ENCODE measurements around the gene ARF3.
A peak's percentile ranks its signal among the peaks of the same experiment; 100 is the strongest.
"Not testable (repeated sequence)": the region's sequence is repeated elsewhere in the genome, so short reads cannot be mapped to it uniquely, and the experiment has no call there.

ARF3 gene

DNA sequence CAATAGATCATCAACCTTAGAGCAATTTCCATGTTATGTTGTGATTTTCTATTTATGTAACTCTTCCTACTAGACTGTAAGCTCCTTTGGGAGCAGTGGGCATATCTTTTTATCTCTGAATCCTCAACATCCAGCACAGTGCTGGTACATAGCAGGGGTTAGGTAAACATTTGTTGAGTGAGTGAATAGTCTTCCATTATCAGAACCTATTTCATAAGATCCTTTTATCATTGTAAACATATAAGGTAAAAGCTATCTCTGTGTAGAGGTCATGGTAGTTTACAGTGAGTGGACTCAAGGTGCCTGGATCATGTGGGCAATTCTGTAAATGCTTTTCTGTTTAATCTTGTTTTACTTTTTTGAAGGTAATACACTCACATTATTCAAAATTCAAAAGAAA lies 47.1 kb downstream of the ARF3 start:
- DNase-seq (ENCODE audit: low read depth), result no peak
- no peak overlapping the region for H3K4me3 ChIP-seq (ENCODE audit: low read depth, low read length)
- TF ChIP-seq, protein P1, sequence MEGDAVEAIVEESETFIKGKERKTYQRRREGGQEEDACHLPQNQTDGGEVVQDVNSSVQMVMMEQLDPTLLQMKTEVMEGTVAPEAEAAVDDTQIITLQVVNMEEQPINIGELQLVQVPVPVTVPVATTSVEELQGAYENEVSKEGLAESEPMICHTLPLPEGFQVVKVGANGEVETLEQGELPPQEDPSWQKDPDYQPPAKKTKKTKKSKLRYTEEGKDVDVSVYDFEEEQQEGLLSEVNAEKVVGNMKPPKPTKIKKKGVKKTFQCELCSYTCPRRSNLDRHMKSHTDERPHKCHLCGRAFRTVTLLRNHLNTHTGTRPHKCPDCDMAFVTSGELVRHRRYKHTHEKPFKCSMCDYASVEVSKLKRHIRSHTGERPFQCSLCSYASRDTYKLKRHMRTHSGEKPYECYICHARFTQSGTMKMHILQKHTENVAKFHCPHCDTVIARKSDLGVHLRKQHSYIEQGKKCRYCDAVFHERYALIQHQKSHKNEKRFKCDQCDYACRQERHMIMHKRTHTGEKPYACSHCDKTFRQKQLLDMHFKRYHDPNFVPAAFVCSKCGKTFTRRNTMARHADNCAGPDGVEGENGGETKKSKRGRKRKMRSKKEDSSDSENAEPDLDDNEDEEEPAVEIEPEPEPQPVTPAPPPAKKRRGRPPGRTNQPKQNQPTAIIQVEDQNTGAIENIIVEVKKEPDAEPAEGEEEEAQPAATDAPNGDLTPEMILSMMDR (IDR thresholded peaks at IDR 0.05; ENCODE audit: low read depth, low read length, missing control alignments), result no peak

DNA sequence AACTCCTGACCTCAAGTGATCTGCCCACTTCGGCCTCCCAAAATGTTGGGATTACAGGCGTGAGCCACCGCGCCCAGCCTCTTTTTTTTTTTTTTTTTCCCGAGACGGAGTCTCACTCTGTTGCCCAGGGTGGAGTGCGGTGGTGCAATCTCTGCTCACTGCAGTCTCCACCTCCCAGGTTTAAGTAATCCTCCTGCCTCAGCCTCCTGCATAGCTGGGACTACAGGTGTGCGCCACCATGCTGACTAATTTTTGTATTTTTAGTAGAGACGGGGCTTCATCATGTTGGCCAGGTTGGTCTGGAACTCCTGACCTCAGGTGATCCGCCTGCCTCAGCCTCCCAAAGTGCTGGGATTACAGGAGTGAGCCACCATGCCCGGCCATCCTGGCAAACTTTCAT lies 47.6 kb downstream of the ARF3 start:
- not testable (repeated sequence) for H3K4me3 ChIP-seq (ENCODE audit: low read depth, low read length); DNase-seq (ENCODE audit: low read depth)

DNA sequence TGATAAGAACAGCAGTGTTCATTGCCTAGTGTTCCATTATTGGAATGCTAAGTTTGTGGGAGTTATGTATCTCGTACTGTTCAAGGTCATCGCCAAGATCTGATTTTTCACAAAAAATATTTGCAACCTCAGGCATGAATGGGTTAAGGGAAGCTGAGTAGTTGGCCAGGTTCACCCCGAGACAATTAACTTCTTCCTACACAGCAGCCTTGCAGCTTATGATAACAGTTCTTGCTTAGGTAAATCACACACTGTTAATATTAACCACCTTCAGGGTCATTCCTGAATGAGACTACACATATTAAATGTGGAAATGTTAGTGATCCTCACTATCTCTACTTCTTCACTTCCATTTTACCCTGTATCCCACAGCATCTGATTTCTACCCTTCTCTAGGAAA lies 50.0 kb downstream of the ARF3 start:
- no peak for DNase-seq (ENCODE audit: low read depth)
- H3K4me3 ChIP-seq (ENCODE audit: low read depth, low read length), result no peak overlapping the region
- TF ChIP-seq, protein P1 (IDR thresholded peaks at IDR 0.05; ENCODE audit: low read depth, low read length, missing control alignments), result no peak

DNA sequence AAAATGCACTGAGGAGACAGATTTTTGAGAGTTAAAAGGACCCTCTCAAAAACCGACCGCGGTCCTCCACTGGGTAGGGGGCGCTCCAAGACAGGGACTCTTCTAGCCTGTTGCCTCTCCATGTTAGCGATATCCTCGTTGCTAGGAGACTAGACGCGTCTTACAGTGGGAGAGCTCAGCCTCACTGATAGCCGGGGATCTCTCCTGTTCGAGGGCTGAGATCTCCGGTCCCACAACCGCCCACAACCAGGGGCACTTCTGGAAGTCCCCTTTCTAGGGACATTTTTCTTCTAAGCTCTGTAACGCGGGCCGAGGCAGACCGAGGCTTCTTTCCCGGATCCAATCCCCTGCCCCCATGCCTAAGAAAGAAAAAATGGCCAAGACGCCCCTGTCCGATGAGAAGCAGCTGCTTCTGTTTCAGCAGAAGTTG lies 53.3 kb downstream of the ARF3 start:
- DNase-seq (ENCODE audit: low read depth), result peak; percentile 42
- TF ChIP-seq, protein P1 (IDR thresholded peaks at IDR 0.05; ENCODE audit: low read depth, low read length, missing control alignments), result peak; percentile 68
- H3K4me3 ChIP-seq (ENCODE audit: low read depth, low read length), result peak overlapping the region; percentile 15; the same call in 1 of the 2 replicates

DNA sequence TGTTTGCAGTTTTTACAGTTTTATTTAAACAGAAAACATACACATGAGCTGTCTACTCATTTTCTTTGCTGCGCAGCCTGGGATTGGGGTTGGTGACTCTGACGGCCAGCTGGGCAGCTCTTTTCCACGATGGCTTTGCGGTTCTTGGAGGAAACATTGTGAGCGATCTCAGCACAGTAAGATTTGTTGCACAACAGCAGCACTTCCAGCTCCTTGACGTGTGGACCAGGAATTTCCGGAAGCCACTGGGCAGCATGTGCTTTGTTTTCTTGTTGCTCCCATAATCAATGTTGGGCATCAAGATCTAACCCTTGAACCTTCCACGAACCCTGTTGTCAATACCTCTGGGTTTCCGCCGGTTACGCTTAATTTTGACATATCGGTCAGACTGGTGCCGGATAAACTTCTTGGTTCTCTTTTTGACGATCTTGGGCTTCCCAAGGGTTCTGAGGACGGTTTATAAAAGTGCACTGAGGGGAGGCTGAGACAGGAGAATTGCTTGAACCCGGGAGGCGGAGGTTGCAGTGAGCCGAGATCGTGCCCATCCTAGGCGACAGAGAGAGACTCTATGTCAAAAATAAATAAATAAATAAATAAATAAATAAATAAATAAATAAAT lies 53.8 kb downstream of the ARF3 start:
- no peak overlapping the region for H3K4me3 ChIP-seq (ENCODE audit: low read depth, low read length)
- DNase-seq (ENCODE audit: low read depth), result no peak
- TF ChIP-seq, protein P1 (IDR thresholded peaks at IDR 0.05; ENCODE audit: low read depth, low read length, missing control alignments), result no peak

DNA sequence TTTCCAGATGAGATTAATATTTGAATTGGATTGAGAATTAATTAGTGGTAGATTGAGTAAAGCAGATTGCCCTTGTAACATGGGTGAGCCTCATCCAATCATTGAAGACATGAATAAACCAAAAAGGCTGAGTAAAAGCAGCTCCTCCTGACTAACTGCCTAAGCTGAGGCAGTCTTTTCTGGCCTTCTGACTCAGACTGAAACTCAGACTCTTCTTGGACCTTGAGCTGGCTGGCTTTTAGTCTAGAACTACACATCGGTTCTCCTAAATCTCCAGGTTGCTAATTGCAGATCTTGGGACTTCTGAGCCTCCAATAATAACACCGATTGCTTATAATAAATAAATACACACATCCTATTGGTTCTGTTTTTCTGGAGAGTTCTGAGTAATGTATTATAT lies 56.0 kb downstream of the ARF3 start:
- TF ChIP-seq, protein P1 (IDR thresholded peaks at IDR 0.05; ENCODE audit: low read depth, low read length, missing control alignments), result no peak
- DNase-seq (ENCODE audit: low read depth), result no peak
- no peak overlapping the region for H3K4me3 ChIP-seq (ENCODE audit: low read depth, low read length)

DNA sequence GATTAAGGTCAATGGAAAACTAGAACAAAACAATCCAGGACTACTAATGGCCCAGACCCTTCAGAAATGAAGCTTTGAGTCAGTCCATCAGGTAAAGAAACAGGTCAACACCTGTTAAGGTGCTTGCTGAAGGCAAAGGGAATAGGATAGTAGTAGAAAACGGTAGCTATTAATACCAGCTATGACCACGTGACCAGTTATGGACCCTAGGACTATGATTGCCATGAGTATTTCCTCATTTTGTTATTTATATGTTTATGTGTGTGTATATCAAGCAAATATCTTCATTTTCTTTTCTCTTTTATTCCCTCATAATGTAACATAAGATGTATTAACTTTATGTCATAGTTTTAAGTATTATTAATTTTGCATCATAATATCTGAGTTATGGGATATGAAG lies 57.6 kb downstream of the ARF3 start:
- TF ChIP-seq, protein P1 (IDR thresholded peaks at IDR 0.05; ENCODE audit: low read depth, low read length, missing control alignments), result no peak
- DNase-seq (ENCODE audit: low read depth), result no peak
- no peak overlapping the region for H3K4me3 ChIP-seq (ENCODE audit: low read depth, low read length)

Data from GM12864 (cell line).